Activated B cell treated with CpG ODN at 0.5 μM for 24 hours (primary cell): ENCODE data around the gene UBE2E2. TPM values are rescaled to one million over a fixed set of nuclear protein-coding genes. Genes with fewer than 3 reads are reported as not detected.

ENCODE experiments used
- ATAC-seq: fragments of 200-7000 bp; cut with Tn5 transposase; one replicate; pipeline ENCODE4 v1.10.0; 2021; ENCODE audit warnings: low read depth, mild to moderate bottlenecking, moderate library complexity
- CTCF ChIA-PET: fragments of 350-600 bp; sonication (Branson Sonifier 250); formaldehyde crosslinking; loops from one replicate; lab custom pipeline; 2021; ENCODE audit warnings: antibody characterized with exemption; lab: Charles Lee
- POLR2A ChIA-PET: fragments of 350-600 bp; sonication (Branson Sonifier 250); formaldehyde crosslinking; loops from one replicate; lab custom pipeline; 2021; ENCODE audit warnings: antibody characterized with exemption; lab: Charles Lee
- DNase-seq: peaks from one replicate; pipeline ENCODE4 v3.0.0; 2022
- H3K27ac Mint-ChIP-seq: one replicate; pipeline ENCODE4 v1.8.0; 2020; ENCODE audit warnings: mixed read lengths
- H3K27me3 Mint-ChIP-seq: one replicate; pipeline ENCODE4 v1.8.0; 2021; ENCODE audit warnings: mixed read lengths
- H3K36me3 Mint-ChIP-seq: one replicate; pipeline ENCODE4 v1.8.0; 2021; ENCODE audit warnings: low read depth, mixed read lengths
- H3K4me1 Mint-ChIP-seq: one replicate; pipeline ENCODE4 v1.8.0; 2021; ENCODE audit warnings: mixed read lengths
- H3K4me3 Mint-ChIP-seq: one replicate; pipeline ENCODE4 v1.8.0; 2020; ENCODE audit warnings: mild to moderate bottlenecking, mixed read lengths
- H3K9me3 Mint-ChIP-seq: one replicate; pipeline ENCODE4 v1.8.0; 2020; ENCODE audit warnings: mixed read lengths
- CTCF ChIP-seq: fragments of 200-600 bp; IDR thresholded peaks from one replicate; pipeline ENCODE4 v1.8.0; 2022; ENCODE audit warnings: antibody characterized with exemption, mild to moderate bottlenecking
- intact Hi-C: fragments of 100-400 bp; cut with micrococcal nuclease; formaldehyde crosslinking; loops from one replicate; pipeline ENCODE4 v1.15.1; 2024
- total RNA-seq: library from RNA; stranded (reverse); gene quantifications from 2 replicates; pipeline ENCODE4 v1.2.3, GENCODE V29; 2022

The UBE2E2 gene
- total RNA-seq, 1 donor from 2014 or later = 48.5 TPM

DNA sequence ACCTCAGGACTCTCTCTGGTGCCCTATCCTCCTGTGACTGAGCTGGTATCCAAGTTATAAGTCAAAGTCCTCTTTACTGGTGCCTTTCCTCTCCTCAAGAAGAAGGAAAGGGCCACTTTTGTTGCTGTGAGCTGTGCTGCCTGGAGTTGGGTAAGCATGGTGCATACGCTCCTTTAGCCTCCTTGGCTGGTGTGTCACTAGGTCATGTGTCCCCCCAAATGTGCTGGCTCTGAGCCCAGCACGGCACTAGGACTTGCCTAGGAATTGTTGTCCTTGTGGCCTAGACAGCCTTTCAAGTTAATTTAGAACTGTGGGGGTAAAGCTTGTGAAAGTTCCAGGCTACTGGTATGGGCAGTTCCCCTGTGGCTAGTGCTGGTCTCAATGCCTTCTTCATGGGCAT is 113.8 kb downstream of the UBE2E2 start:
- no peak for ATAC-seq
- ChIA-PET POLR2A (interaction anchor here (0.6 kb wide), 1 partner anchor 691 kb away, joined by 4 read pairs; no protein-coding TSS in a partner anchor), CTCF (no interaction called here)
- peaks cover 5% of the 10 kb centered on the region for H3K9me3 Mint-ChIP-seq
- intact Hi-C loops = no loop called here
- H3K4me1 Mint-ChIP-seq = peaks cover 41% of the 10 kb centered on the region
- no peaks in the 10 kb centered on the region for H3K27me3 Mint-ChIP-seq
- H3K36me3 Mint-ChIP-seq = peaks cover 2% of the 10 kb centered on the region
- no peak for TF ChIP-seq CTCF
- no peak overlapping the region for H3K27ac Mint-ChIP-seq
- DNase-seq = no peak
- H3K4me3 Mint-ChIP-seq = no peak overlapping the region

GRCh38 chr3:23319366-23320312 is 116.5 kb downstream of the UBE2E2 start:
- ATAC-seq = peak; percentile 18
- Mint-ChIP-seq H3K9me3 (peaks cover 5% of the 10 kb centered on the region), H3K4me3 (no peak overlapping the region), H3K36me3 (no peaks in the 10 kb centered on the region), H3K27ac (no peak overlapping the region), H3K27me3 (no peaks in the 10 kb centered on the region), H3K4me1 (peaks cover 40% of the 10 kb centered on the region)
- POLR2A ChIA-PET = no interaction called here
- CTCF ChIA-PET = no interaction called here
- intact Hi-C loops = loop anchor here (5.0 kb wide), 1 partner anchor 117 kb away; the partner anchor contains the start of gene UBE2E2
- TF ChIP-seq CTCF = no peak
- no peak for DNase-seq

DNA sequence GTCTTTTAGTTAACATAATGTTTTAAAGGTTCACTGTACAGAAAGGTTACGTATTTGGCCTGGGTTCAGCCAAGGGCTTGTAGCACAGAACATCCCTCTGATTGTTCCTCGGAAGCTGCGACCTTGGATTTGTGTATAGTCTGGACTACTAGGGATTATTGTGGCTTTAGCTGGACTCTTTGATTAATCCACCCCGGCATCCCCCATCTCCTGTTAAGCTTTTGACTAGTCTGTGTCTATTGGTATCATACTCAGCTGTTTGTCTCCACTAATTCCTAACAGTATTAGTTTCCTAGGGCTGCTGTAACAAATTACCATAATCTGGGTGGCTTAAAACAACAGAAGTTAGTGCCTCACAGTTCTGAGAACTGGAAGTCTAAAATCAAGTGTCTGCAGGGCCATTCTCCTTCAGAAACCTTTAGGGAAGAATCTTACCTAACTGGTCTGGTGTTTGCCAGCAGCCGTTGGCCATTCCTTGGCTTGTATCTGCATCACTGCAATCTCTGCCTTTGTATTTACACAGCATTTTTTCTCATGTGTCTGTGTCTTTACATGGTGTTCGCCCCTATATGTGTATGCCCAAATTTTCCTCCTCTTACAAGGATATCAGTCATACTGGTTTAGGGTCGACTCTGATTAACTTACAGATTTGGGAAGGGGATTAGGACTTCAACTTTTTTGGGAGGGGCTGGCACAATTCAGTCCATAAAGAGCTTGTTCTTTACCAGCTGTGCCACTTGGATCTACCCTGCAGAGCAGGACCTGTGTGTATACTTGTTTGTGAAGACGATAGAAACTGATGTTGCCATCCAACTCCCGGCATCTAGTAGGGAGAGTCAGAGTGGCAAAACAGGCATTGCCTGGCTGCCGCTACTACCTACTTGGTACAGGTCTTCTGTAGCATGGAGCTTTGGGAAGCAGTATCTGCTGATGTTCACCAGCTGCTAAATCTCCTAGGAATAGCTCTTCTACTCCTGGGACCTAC is 117.8 kb downstream of the UBE2E2 start:
- ChIA-PET POLR2A (no interaction called here), CTCF (no interaction called here)
- no peak for DNase-seq
- H3K9me3 Mint-ChIP-seq = peaks cover 5% of the 10 kb centered on the region
- no peaks in the 10 kb centered on the region for H3K27me3 Mint-ChIP-seq
- H3K4me1 Mint-ChIP-seq = peaks cover 46% of the 10 kb centered on the region
- no peaks in the 10 kb centered on the region for H3K36me3 Mint-ChIP-seq
- TF ChIP-seq CTCF = no peak
- intact Hi-C loops = loop anchor here (5.0 kb wide), 1 partner anchor 119 kb away; the partner anchor contains the start of gene UBE2E2
- no peak overlapping the region for H3K27ac Mint-ChIP-seq
- H3K4me3 Mint-ChIP-seq = no peak overlapping the region
- no peak for ATAC-seq

- Mint-ChIP-seq H3K36me3 (no peaks in the 10 kb centered on the region), H3K4me3 (peak overlapping the region; percentile 55), H3K4me1 (peaks cover 60% of the 10 kb centered on the region), H3K9me3 (no peaks in the 10 kb centered on the region), H3K27me3 (no peaks in the 10 kb centered on the region), H3K27ac (peak overlapping the region; percentile 46)
- DNase-seq (no peak), ATAC-seq (peak; percentile 77)
- CTCF ChIA-PET = no interaction called here
- TF ChIP-seq CTCF = no peak
- POLR2A ChIA-PET = interaction anchor here (0.6 to 1.2 kb wide), 3 partner anchors 17 to 621 kb away, joined by 3 read pairs; no protein-coding TSS in a partner anchor
- intact Hi-C loops = loop anchor here (1.0 to 5.0 kb wide), 3 partner anchors 9 to 122 kb away; partner anchors contain the start of gene UBE2E2
These were observed 121.6 kb downstream of the UBE2E2 start for GRCh38 chr3:23324745-23325144.
